HCT116 (cell line): ENCODE data around the gene KMT2E. TPM values are rescaled to one million over a fixed set of nuclear protein-coding genes. Genes with fewer than 3 reads are reported as not detected.

ENCODE experiments used
- ATAC-seq: fragments of 200-7000 bp; cut with Tn5 transposase; 2 replicates; pipeline ENCODE4 v1.9.1; 2020; ENCODE audit warnings: mild to moderate bottlenecking, moderate library complexity
- BruUV-seq: library from RNA; stranded (reverse); fragments of 400-500 nt; replicated peaks from 2 replicates; lab custom pipeline; 2021; lab: Mats Ljungman, UMichigan
- CTCF ChIA-PET: fragments of 300-600 bp; sonication (Branson Sonifier 250); formaldehyde crosslinking; loops from one replicate; lab custom pipeline; 2021; ENCODE audit warnings: antibody characterized with exemption; lab: Charles Lee
- POLR2A ChIA-PET: fragments of 300-600, 350-600 bp; sonication (Branson Sonifier 250); formaldehyde crosslinking; loops from one replicate; lab custom pipeline; 2021; ENCODE audit warnings: antibody characterized with exemption; lab: Charles Lee
- RAD21 ChIA-PET, 2 experiments: fragments of 300-600 bp; sonication (Branson Sonifier 250); formaldehyde crosslinking; loops; one replicate each; lab custom pipeline; 2023; ENCODE audit warnings: low total read pairs in 2 of 2; ENCODE audit not compliant: uncharacterized antibody in 2 of 2, unreplicated experiment in 2 of 2, low non-redundant PET in 1 of 2; lab: Charles Lee
- DNase-seq: peaks from one replicate; pipeline ENCODE4 v3.0.0-alpha.2; 2010; ENCODE audit warnings: low read depth, low spot score
- H2AFZ ChIP-seq: fragments of 200-600 bp; shearing (Covaris generic), sonication (generic); 2 replicates; pipeline ENCODE4 v1.6.1; 2017; ENCODE audit warnings: low read depth, mixed run types, mixed read lengths, antibody characterized with exemption, low read length; ENCODE audit not compliant: poor library complexity, severe bottlenecking
- H3K27ac ChIP-seq: 2 replicates; pipeline ENCODE4 v1.5.1; 2012; ENCODE audit warnings: low read depth, low read length
- H3K27me3 ChIP-seq: fragments of 200-600 bp; sonication (generic); 2 replicates; pipeline ENCODE4 v1.6.1; 2016; ENCODE audit warnings: mixed run types, low read length, mixed read lengths; ENCODE audit not compliant: insufficient read depth
- H3K36me3 ChIP-seq, 2 experiments: fragments of 200-500 bp in 1 of 2; fragments of 200-600 bp in 1 of 2; sonication (Bioruptor generic) in 1 of 2; sonication (generic) in 1 of 2; 2 replicates each; pipeline versions ENCODE4 v1.5.1 to v1.6.1; 2014 to 2016; ENCODE audit warnings: low read length in 2 of 2, inconsistent platforms in 1 of 2, mixed read lengths in 1 of 2, mixed run types in 1 of 2; ENCODE audit not compliant: insufficient read depth in 2 of 2, control insufficient read depth in 1 of 2
- H3K4me1 ChIP-seq, 2 experiments: fragments of 200-600 bp in 1 of 2; sonication (generic) in 1 of 2; 2 replicates each; pipeline versions ENCODE4 v1.5.1 to v1.6.1; 2012 to 2017; ENCODE audit warnings: low read length in 2 of 2, inconsistent platforms in 1 of 2, mild to moderate bottlenecking in 1 of 2, mixed read lengths in 1 of 2, mixed run types in 1 of 2, moderate library complexity in 1 of 2; ENCODE audit not compliant: insufficient read depth in 2 of 2, control insufficient read depth in 1 of 2
- H3K4me2 ChIP-seq: fragments of 200-600 bp; sonication (generic); 2 replicates; pipeline ENCODE4 v1.6.1; 2017; ENCODE audit warnings: mixed run types, low read length, mixed read lengths
- H3K4me3 ChIP-seq, 2 experiments: fragments of 200-600 bp in 1 of 2; sonication (generic) in 1 of 2; replicated peaks in 1 of 2; 2 replicates each; pipeline ENCODE4 v1.5.1; 2011 to 2016; ENCODE audit warnings: low read length in 2 of 2, control low read depth in 1 of 2, low read depth in 1 of 2, mild to moderate bottlenecking in 1 of 2, mixed read lengths in 1 of 2, mixed run types in 1 of 2
- H3K79me2 ChIP-seq: fragments of 200-600 bp; sonication (generic); 2 replicates; pipeline ENCODE4 v1.6.1; 2017; ENCODE audit warnings: mild to moderate bottlenecking, mixed run types, low read length, moderate library complexity, mixed read lengths; ENCODE audit not compliant: insufficient read depth
- H3K9ac ChIP-seq: fragments of 200-600 bp; sonication (generic); 2 replicates; pipeline ENCODE4 v1.6.1; 2016; ENCODE audit warnings: low read length, mixed read lengths
- H3K9me2 ChIP-seq: fragments of 200-600 bp; sonication (generic), shearing (Covaris generic); 2 replicates; pipeline ENCODE4 v1.6.1; 2017; ENCODE audit warnings: mixed run types, mild to moderate bottlenecking, moderate library complexity; ENCODE audit not compliant: insufficient read depth
- H3K9me3 ChIP-seq, 2 experiments: fragments of 200-500 bp in 1 of 2; fragments of 200-600 bp in 1 of 2; sonication (Bioruptor generic) in 1 of 2; sonication (generic) in 1 of 2; 2 replicates each; pipeline ENCODE4 v1.6.1; 2014 to 2017; ENCODE audit warnings: low read length in 2 of 2, mixed read lengths in 2 of 2, inconsistent platforms in 1 of 2, low read depth in 1 of 2, mild to moderate bottlenecking in 1 of 2, mixed run types in 1 of 2, moderate library complexity in 1 of 2; ENCODE audit not compliant: control insufficient read depth in 1 of 2, insufficient read depth in 1 of 2
- H4K20me1 ChIP-seq: fragments of 200-600 bp; sonication (generic), shearing (Covaris generic); 2 replicates; pipeline ENCODE4 v1.6.1; 2017; ENCODE audit warnings: mixed run types, mild to moderate bottlenecking, moderate library complexity; ENCODE audit not compliant: insufficient read depth
- ATF3 ChIP-seq: IDR thresholded peaks from 2 replicates; pipeline ENCODE4 v1.6.1; 2012
- CBX3 ChIP-seq: IDR thresholded peaks from 2 replicates; pipeline ENCODE4 v1.6.1; 2012; ENCODE audit warnings: low read depth
- ELF1 ChIP-seq: IDR thresholded peaks from 2 replicates; pipeline ENCODE4 v1.6.1; 2012; ENCODE audit warnings: low read depth, borderline replicate concordance
- FOSL1 ChIP-seq: IDR thresholded peaks from 2 replicates; pipeline ENCODE4 v1.6.1; 2012; ENCODE audit warnings: low read depth
- POLR2A ChIP-seq: IDR thresholded peaks from 2 replicates; pipeline ENCODE4 v1.7.0; 2011; ENCODE audit warnings: borderline replicate concordance; ENCODE audit not compliant: insufficient read depth, insufficient read length; ENCODE audit errors: extremely low read depth
- RAD21 ChIP-seq: IDR thresholded peaks from 2 replicates; pipeline ENCODE4 v1.6.1; 2012; ENCODE audit warnings: low read depth, mild to moderate bottlenecking
- YY1 ChIP-seq: IDR thresholded peaks from 2 replicates; pipeline ENCODE4 v1.6.1; 2011; ENCODE audit warnings: low read length, low read depth, moderate library complexity, mild to moderate bottlenecking; ENCODE audit not compliant: insufficient replicate concordance; ENCODE audit errors: extremely low read depth
- ZBTB33 ChIP-seq: IDR thresholded peaks from 2 replicates; pipeline ENCODE4 v1.6.1; 2011; ENCODE audit warnings: mild to moderate bottlenecking, low read length, moderate library complexity; ENCODE audit not compliant: insufficient replicate concordance; ENCODE audit errors: extremely low read depth
- ZFX ChIP-seq: fragments of 450-650 bp; IDR thresholded peaks from 2 replicates; pipeline ENCODE4 v1.6.1; 2017
- intact Hi-C: fragments of 100-400 bp; cut with micrococcal nuclease; formaldehyde crosslinking; loops from 2 replicates; pipeline ENCODE4 v1.10.0; 2022
- total RNA-seq: library from RNA; stranded (reverse); gene quantifications from one replicate; pipeline ENCODE4 v1.2.1, GENCODE V29; 2021; ENCODE audit not compliant: unreplicated experiment
- TF ChIP-seq, protein P1 (sequence below), 3 experiments: fragments of 200-600 bp in 1 of 3; sonication (generic) in 1 of 3; IDR thresholded peaks in 2 of 3; conservative IDR thresholded peaks in 1 of 3; 2 replicates each; pipeline ENCODE4 v1.5.1; 2012 to 2017; ENCODE audit warnings: low read depth in 2 of 3, low read length in 2 of 3, antibody characterized with exemption in 1 of 3, borderline replicate concordance in 1 of 3, control low read depth in 1 of 3, mild to moderate bottlenecking in 1 of 3, mixed read lengths in 1 of 3, mixed run types in 1 of 3, moderate library complexity in 1 of 3; ENCODE audit not compliant: insufficient read depth in 1 of 3

KMT2E gene
- total RNA-seq, 1 experiment from 2014 or later = 39.8 TPM

- POLR2A ChIA-PET = no interaction called here
- RAD21 ChIA-PET = no interaction called here
- 0 out of 4 replicates have a peak, but pooled peaks cover 0 to 3% of the 10 kb centered on the region in 2 experiments for H3K36me3 ChIP-seq
- TF ChIP-seq CBX3 = no peak
- no peak for TF ChIP-seq ZBTB33
- no peak for TF ChIP-seq YY1
- TF ChIP-seq, protein P1, sequence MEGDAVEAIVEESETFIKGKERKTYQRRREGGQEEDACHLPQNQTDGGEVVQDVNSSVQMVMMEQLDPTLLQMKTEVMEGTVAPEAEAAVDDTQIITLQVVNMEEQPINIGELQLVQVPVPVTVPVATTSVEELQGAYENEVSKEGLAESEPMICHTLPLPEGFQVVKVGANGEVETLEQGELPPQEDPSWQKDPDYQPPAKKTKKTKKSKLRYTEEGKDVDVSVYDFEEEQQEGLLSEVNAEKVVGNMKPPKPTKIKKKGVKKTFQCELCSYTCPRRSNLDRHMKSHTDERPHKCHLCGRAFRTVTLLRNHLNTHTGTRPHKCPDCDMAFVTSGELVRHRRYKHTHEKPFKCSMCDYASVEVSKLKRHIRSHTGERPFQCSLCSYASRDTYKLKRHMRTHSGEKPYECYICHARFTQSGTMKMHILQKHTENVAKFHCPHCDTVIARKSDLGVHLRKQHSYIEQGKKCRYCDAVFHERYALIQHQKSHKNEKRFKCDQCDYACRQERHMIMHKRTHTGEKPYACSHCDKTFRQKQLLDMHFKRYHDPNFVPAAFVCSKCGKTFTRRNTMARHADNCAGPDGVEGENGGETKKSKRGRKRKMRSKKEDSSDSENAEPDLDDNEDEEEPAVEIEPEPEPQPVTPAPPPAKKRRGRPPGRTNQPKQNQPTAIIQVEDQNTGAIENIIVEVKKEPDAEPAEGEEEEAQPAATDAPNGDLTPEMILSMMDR (IDR thresholded peaks at IDR 0.05 in 2 of 3, conservative IDR thresholded peaks at IDR 0.05 in 1 of 3; ENCODE audit: borderline replicate concordance in 1 of 3, insufficient read depth in 1 of 3, low read depth in 2 of 3, low read length in 2 of 3) = no peak
- no peak for TF ChIP-seq RAD21
- TF ChIP-seq ZFX = no peak
- no peak for TF ChIP-seq POLR2A
- TF ChIP-seq ELF1 = no peak
- no peak for TF ChIP-seq FOSL1
- TF ChIP-seq ATF3 = no peak
- H3K9me3 ChIP-seq = no peaks in the 10 kb centered on the region
- intact Hi-C loops = no loop called here
- H3K4me1 ChIP-seq = no peaks in the 10 kb centered on the region
- no peak overlapping the region for H3K9ac ChIP-seq
- no peaks in the 10 kb centered on the region for H3K27me3 ChIP-seq
- H3K4me2 ChIP-seq = no peak overlapping the region
- no TSS peak for BruUV-seq
- DNase-seq (no peak), ATAC-seq (no peak)
- H3K9me2 ChIP-seq = no peaks in the 10 kb centered on the region
- CTCF ChIA-PET = no interaction called here
- H3K4me3 ChIP-seq = no peak overlapping the region
- no peaks in the 10 kb centered on the region for H4K20me1 ChIP-seq
- H3K79me2 ChIP-seq = no peaks in the 10 kb centered on the region
- no peak overlapping the region for H2AFZ ChIP-seq
- no peak overlapping the region for H3K27ac ChIP-seq
Observed at GRCh38 chr7:105126436-105126975, 112.5 kb downstream of the KMT2E start.
